Colonic mucosa (tissue), 4 donors: ENCODE results near the gene DUS1L. TPM values are rescaled to one million over a fixed set of nuclear protein-coding genes. Genes with fewer than 3 reads are reported as not detected.

Experiments
- DNase-seq: peaks from one replicate; pipeline ENCODE4 v3.0.0-alpha.2; 2020
- H3K27ac ChIP-seq: fragments of 200-600 bp; one replicate; pipeline ENCODE4 v1.8.0; 2021
- H3K27me3 ChIP-seq: fragments of 200-600 bp; one replicate; pipeline ENCODE4 v1.8.0; 2021
- H3K36me3 ChIP-seq: fragments of 200-600 bp; one replicate; pipeline ENCODE4 v1.8.0; 2021
- H3K4me1 ChIP-seq: fragments of 200-600 bp; one replicate; pipeline ENCODE4 v1.8.0; 2021; ENCODE audit warnings: mild to moderate bottlenecking
- H3K4me3 ChIP-seq: fragments of 200-600 bp; one replicate; pipeline ENCODE4 v1.8.0; 2021
- H3K9ac ChIP-seq, 2 donors: one replicate each; pipeline ENCODE4 v1.7.0; 2013; ENCODE audit warnings: control low read depth in 2 of 2, low read depth in 2 of 2, low read length in 2 of 2
- H3K9me3 ChIP-seq: fragments of 200-600 bp; one replicate; pipeline ENCODE4 v1.8.0; 2021
- intact Hi-C: fragments of 100-400 bp; cut with DNase I; formaldehyde crosslinking; loops from one replicate; pipeline ENCODE4 v1.14.1; 2022
- total RNA-seq, 2 donors: library from RNA; stranded (reverse); fragmentation: NEBNext Ultra II Directional in 1 of 2; extraction: Animal tissue kit (Norgen Biotek cat#: 25700) in 1 of 2; gene quantifications; one replicate each; pipeline ENCODE4 v1.2.1, GENCODE V29; 2021
- TF ChIP-seq, protein P1 (sequence below): fragments of 200-600 bp; IDR thresholded peaks from one replicate; pipeline ENCODE4 v1.8.0; 2022; ENCODE audit warnings: antibody characterized with exemption, mild to moderate bottlenecking
- donor health status: healthy.
- donor health status: DM: no; HTN: no; CAD: no.
- donor health status: DM: no; HTN: no; CAD: no.

The DUS1L gene
- total RNA-seq, 2 donors from 2014 or later, result 113 to 253 TPM

DNA sequence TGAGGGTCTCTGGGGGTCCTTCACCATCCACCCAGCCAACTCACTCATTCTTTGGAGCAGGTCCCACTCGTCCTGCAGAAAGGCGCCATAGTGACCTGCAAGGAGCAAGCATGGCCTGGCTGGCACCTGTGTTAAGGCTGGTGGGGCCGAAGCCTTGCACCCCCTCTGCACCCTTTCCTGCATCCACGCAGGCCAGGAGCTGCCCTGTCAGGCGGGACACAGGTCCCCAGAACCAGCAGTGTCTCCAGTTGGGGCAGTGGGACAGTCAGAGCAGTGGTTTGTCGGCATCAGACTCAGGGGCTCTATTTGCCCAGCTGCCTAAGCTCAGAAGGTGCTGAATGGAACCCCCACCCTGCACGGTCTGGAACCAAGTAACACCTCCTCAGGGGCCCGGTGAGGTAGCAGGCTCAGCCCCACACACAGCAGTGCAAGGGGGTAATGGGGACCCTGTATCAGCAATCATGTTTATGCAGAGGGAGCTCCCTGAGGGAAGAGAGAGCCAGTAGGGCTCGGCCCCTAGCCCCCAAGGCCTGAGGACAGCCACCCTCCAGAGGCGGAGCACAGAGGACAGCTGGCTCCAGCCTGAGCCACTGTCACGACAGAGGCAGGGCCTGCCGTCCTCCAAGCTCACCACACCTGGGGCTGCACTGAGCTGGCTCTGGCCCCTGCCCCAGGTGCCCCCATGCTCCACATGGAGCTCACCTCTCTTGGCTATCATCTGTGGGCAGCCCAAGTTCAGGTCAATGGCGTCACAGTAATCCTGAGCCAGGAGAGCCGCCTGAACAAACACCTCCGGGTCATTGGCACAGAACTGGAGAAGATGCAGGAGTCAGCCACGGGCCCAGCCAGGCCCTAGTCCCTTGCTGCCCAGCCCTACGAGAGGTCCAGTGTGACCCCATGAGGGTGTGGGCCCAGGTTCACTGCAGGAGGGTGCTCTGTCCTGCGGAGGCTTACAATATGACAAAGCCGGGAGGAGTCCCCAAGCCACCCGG is 1.9 kb downstream of the DUS1L start:
- peak overlapping the region; percentile 98 for H3K4me3 ChIP-seq
- H3K9ac ChIP-seq, result peak overlapping the region in 1 of 2 donors; percentile 72
- H3K9me3 ChIP-seq, result no peaks in the 10 kb centered on the region
- peaks cover 8% of the 10 kb centered on the region for H3K4me1 ChIP-seq
- intact Hi-C loops, result no loop called here
- no peaks in the 10 kb centered on the region for H3K27me3 ChIP-seq
- H3K36me3 ChIP-seq, result peaks cover 13% of the 10 kb centered on the region
- no peak for DNase-seq
- H3K27ac ChIP-seq, result no peak overlapping the region
- TF ChIP-seq, protein P1, sequence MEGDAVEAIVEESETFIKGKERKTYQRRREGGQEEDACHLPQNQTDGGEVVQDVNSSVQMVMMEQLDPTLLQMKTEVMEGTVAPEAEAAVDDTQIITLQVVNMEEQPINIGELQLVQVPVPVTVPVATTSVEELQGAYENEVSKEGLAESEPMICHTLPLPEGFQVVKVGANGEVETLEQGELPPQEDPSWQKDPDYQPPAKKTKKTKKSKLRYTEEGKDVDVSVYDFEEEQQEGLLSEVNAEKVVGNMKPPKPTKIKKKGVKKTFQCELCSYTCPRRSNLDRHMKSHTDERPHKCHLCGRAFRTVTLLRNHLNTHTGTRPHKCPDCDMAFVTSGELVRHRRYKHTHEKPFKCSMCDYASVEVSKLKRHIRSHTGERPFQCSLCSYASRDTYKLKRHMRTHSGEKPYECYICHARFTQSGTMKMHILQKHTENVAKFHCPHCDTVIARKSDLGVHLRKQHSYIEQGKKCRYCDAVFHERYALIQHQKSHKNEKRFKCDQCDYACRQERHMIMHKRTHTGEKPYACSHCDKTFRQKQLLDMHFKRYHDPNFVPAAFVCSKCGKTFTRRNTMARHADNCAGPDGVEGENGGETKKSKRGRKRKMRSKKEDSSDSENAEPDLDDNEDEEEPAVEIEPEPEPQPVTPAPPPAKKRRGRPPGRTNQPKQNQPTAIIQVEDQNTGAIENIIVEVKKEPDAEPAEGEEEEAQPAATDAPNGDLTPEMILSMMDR, result no peak

- DNase-seq, result no peak
- H3K4me1 ChIP-seq, result peaks cover 8% of the 10 kb centered on the region
- TF ChIP-seq, protein P1, result no peak
- intact Hi-C loops, result no loop called here
- peaks cover 19% of the 10 kb centered on the region for H3K36me3 ChIP-seq
- no peak overlapping the region for H3K4me3 ChIP-seq
- no peaks in the 10 kb centered on the region for H3K9me3 ChIP-seq
- H3K9ac ChIP-seq, result no peak overlapping the region
- H3K27me3 ChIP-seq, result no peaks in the 10 kb centered on the region
- H3K27ac ChIP-seq, result no peak overlapping the region
These were observed 2.6 kb downstream of the DUS1L start for GRCh38 chr17:82062984-82063368.

DNA sequence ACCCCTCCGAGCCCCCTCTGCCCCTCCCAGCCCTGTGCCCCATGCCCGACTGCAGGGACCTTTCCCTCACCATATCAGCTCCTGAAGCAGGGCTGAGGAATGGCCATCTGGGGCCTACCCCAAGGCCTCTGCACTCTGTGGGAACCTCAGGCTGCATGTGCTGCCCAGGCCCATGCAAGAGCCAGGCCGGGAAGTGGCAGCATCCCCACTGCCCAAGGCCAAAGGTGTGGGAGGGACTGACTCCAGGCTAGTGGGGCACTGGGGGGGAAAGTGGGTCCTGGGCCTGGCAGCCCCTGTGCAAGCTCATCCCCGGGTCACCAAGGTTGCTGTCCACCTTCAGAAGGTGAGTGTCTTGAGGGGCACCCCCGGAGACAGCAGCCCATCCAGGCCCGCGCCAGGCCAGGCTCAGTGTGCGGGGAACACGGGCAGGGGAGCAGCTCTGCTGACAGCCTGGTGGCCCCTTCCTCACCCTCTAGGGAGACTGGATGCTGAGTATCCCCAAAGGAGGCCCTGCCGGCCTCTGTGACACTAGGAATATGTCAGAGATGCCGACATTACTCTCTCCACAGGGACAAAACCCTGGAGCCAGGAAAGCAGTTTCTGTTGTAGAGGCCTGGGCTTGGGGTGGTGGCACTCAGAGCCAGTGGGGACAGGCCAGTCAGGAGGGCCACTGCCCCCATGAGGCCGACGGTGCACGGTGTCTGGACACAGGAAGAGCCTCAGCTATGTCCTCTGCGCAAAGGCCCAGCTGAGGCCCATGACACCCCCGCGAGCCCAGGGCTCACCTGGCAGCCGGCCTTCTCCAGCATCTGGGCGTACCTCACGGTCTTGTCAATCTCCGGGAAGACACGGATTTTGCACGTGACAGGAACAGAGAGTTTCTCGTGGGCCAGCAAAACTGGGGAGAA is 3.3 kb downstream of the DUS1L start:
- no peak for DNase-seq
- Histone ChIP-seq H3K27ac (no peak overlapping the region), H3K36me3 (peaks cover 19% of the 10 kb centered on the region), H3K4me1 (peaks cover 8% of the 10 kb centered on the region), H3K4me3 (no peak overlapping the region), H3K27me3 (no peaks in the 10 kb centered on the region), H3K9me3 (no peaks in the 10 kb centered on the region), H3K9ac (no peak overlapping the region)
- intact Hi-C loops, result no loop called here
- TF ChIP-seq, protein P1, result no peak

GRCh38 chr17:82061047-82061925 is 4.3 kb downstream of the DUS1L start:
- no peak overlapping the region for H3K4me3 ChIP-seq
- intact Hi-C loops, result no loop called here
- H3K4me1 ChIP-seq, result peaks cover 8% of the 10 kb centered on the region
- no peaks in the 10 kb centered on the region for H3K9me3 ChIP-seq
- H3K9ac ChIP-seq, result no peak overlapping the region
- no peak for DNase-seq
- H3K36me3 ChIP-seq, result peaks cover 19% of the 10 kb centered on the region
- no peaks in the 10 kb centered on the region for H3K27me3 ChIP-seq
- H3K27ac ChIP-seq, result no peak overlapping the region
- TF ChIP-seq, protein P1, result no peak

DNA sequence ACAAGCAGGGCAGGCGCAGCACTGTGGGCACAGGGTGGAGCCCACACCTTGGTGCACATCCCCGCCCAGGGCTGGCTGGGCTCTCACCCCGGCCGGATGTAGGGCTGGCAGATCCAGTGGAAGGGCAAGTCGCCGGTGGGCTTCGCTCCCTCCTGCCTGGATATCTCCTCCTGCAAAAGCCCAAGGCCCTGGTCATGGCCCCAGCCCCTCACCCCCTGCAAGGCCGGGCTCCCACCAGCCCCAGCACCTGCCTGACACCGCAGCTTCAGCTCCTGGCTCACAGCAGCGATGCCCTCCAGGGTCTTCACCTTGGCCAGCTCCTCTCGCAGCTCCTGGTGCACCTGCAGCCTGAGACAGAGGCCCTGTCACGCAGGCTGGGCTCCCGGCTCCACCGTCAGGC is 5.0 kb downstream of the DUS1L start:
- H3K4me3 ChIP-seq, result no peak overlapping the region
- H3K9ac ChIP-seq, result no peak overlapping the region
- peaks cover 19% of the 10 kb centered on the region for H3K36me3 ChIP-seq
- DNase-seq, result no peak
- H3K4me1 ChIP-seq, result peaks cover 8% of the 10 kb centered on the region
- intact Hi-C loops, result no loop called here
- TF ChIP-seq, protein P1, result no peak
- H3K27me3 ChIP-seq, result no peaks in the 10 kb centered on the region
- H3K9me3 ChIP-seq, result no peaks in the 10 kb centered on the region
- no peak overlapping the region for H3K27ac ChIP-seq
